ENCODE measurements around the gene TNNT3.

TNNT3 gene

GRCh38 chr11:1891831-1892115, 27.7 kb upstream of the TNNT3 start, which contains the start of gene PRR33:
Gene PRR33, minus strand, starts transcription at chr11:1891895. Its CDS starts 1,311 bp downstream, at chr11:1890584.
- Histone ChIP-seq H3K4me3 (ENCODE audit: low read length) (no peak within 1 kb of the TSS), H3K9ac (ENCODE audit: low read depth, low read length) (no peak within 1 kb of the TSS), H3K27ac (ENCODE audit: low read depth, low read length) (no peak within 1 kb of the TSS), H3K36me3 (ENCODE audit: insufficient read depth, low read length) (no peaks in the 10 kb centered on the region), H3K27me3 (ENCODE audit: insufficient read depth, low read length) (no peaks in the 10 kb centered on the region), H3K4me1 (ENCODE audit: insufficient read depth, low read length) (no peaks in the 10 kb centered on the region), H3K9me3 (ENCODE audit: insufficient read depth, low read depth, low read length) (no peaks in the 10 kb centered on the region)
- WGBS: 91% methylated on average over 4 of the region's 7 CpGs

- no peaks in the 10 kb centered on the region for H3K4me1 ChIP-seq (ENCODE audit: insufficient read depth, low read length)
- no peak overlapping the region for H3K4me3 ChIP-seq (ENCODE audit: low read length)
- H3K27me3 ChIP-seq (ENCODE audit: insufficient read depth, low read length): no peaks in the 10 kb centered on the region
- no peak overlapping the region for H3K27ac ChIP-seq (ENCODE audit: low read depth, low read length)
- H3K9me3 ChIP-seq (ENCODE audit: insufficient read depth, low read depth, low read length): no peaks in the 10 kb centered on the region
- no peak overlapping the region for H3K9ac ChIP-seq (ENCODE audit: low read depth, low read length)
- WGBS: 95% methylated on average over 7 of the region's 7 CpGs
- no peaks in the 10 kb centered on the region for H3K36me3 ChIP-seq (ENCODE audit: insufficient read depth, low read length)
These were observed 27.4 kb upstream of the TNNT3 start for GRCh38 chr11:1892116-1892515.

- Histone ChIP-seq H3K27me3 (ENCODE audit: insufficient read depth, low read length) (no peaks in the 10 kb centered on the region), H3K4me3 (ENCODE audit: low read length) (no peak overlapping the region), H3K27ac (ENCODE audit: low read depth, low read length) (no peak overlapping the region), H3K36me3 (ENCODE audit: insufficient read depth, low read length) (no peaks in the 10 kb centered on the region), H3K9me3 (ENCODE audit: insufficient read depth, low read depth, low read length) (no peaks in the 10 kb centered on the region), H3K9ac (ENCODE audit: low read depth, low read length) (no peak overlapping the region), H3K4me1 (ENCODE audit: insufficient read depth, low read length) (no peaks in the 10 kb centered on the region)
- WGBS: 79% methylated on average over 5 of the region's 5 CpGs
These were observed 26.9 kb upstream of the TNNT3 start for GRCh38 chr11:1892558-1892957.

GRCh38 chr11:1893581-1894359, 25.7 kb upstream of the TNNT3 start:
- Histone ChIP-seq H3K4me3 (ENCODE audit: low read length) (no peak overlapping the region), H3K9ac (ENCODE audit: low read depth, low read length) (no peak overlapping the region), H3K36me3 (ENCODE audit: insufficient read depth, low read length) (no peaks in the 10 kb centered on the region), H3K4me1 (ENCODE audit: insufficient read depth, low read length) (no peaks in the 10 kb centered on the region), H3K27me3 (ENCODE audit: insufficient read depth, low read length) (no peaks in the 10 kb centered on the region), H3K9me3 (ENCODE audit: insufficient read depth, low read depth, low read length) (no peaks in the 10 kb centered on the region), H3K27ac (ENCODE audit: low read depth, low read length) (no peak overlapping the region)
- 91% methylated on average over 5 of the region's 5 CpGs for WGBS

- Histone ChIP-seq H3K9me3 (ENCODE audit: insufficient read depth, low read depth, low read length) (no peaks in the 10 kb centered on the region), H3K36me3 (ENCODE audit: insufficient read depth, low read length) (no peaks in the 10 kb centered on the region), H3K4me1 (ENCODE audit: insufficient read depth, low read length) (no peaks in the 10 kb centered on the region), H3K27me3 (ENCODE audit: insufficient read depth, low read length) (no peaks in the 10 kb centered on the region), H3K9ac (ENCODE audit: low read depth, low read length) (no peak overlapping the region), H3K27ac (ENCODE audit: low read depth, low read length) (no peak overlapping the region), H3K4me3 (ENCODE audit: low read length) (no peak overlapping the region)
- WGBS: 94% methylated on average over 11 of the region's 11 CpGs
These were observed 24.7 kb upstream of the TNNT3 start for GRCh38 chr11:1894759-1895158.

GRCh38 chr11:1896468-1896867, 23.0 kb upstream of the TNNT3 start:
- peaks cover 3% of the 10 kb centered on the region; the same call in 1 of the 2 replicates for H3K4me1 ChIP-seq (ENCODE audit: insufficient read depth, low read length)
- no peak overlapping the region for H3K27ac ChIP-seq (ENCODE audit: low read depth, low read length)
- H3K4me3 ChIP-seq (ENCODE audit: low read length): no peak overlapping the region
- H3K9ac ChIP-seq (ENCODE audit: low read depth, low read length): no peak overlapping the region
- H3K36me3 ChIP-seq (ENCODE audit: insufficient read depth, low read length): no peaks in the 10 kb centered on the region
- no peaks in the 10 kb centered on the region for H3K9me3 ChIP-seq (ENCODE audit: insufficient read depth, low read depth, low read length)
- H3K27me3 ChIP-seq (ENCODE audit: insufficient read depth, low read length): no peaks in the 10 kb centered on the region
- 90% methylated on average over 6 of the region's 10 CpGs for WGBS

- no peak overlapping the region for H3K4me3 ChIP-seq (ENCODE audit: low read length)
- H3K27ac ChIP-seq (ENCODE audit: low read depth, low read length): no peak overlapping the region
- no peaks in the 10 kb centered on the region for H3K9me3 ChIP-seq (ENCODE audit: insufficient read depth, low read depth, low read length)
- H3K9ac ChIP-seq (ENCODE audit: low read depth, low read length): no peak overlapping the region
- H3K27me3 ChIP-seq (ENCODE audit: insufficient read depth, low read length): no peaks in the 10 kb centered on the region
- no peaks in the 10 kb centered on the region for H3K36me3 ChIP-seq (ENCODE audit: insufficient read depth, low read length)
- WGBS: 92% methylated on average over 12 of the region's 12 CpGs
- peaks cover 5% of the 10 kb centered on the region; the same call in 1 of the 2 replicates for H3K4me1 ChIP-seq (ENCODE audit: insufficient read depth, low read length)
These were observed 22.6 kb upstream of the TNNT3 start for GRCh38 chr11:1896923-1897322.

GRCh38 chr11:1899090-1899489, 20.4 kb upstream of the TNNT3 start:
- Histone ChIP-seq H3K27me3 (ENCODE audit: insufficient read depth, low read length) (no peaks in the 10 kb centered on the region), H3K4me3 (ENCODE audit: low read length) (no peak overlapping the region), H3K9me3 (ENCODE audit: insufficient read depth, low read depth, low read length) (no peaks in the 10 kb centered on the region), H3K27ac (ENCODE audit: low read depth, low read length) (no peak overlapping the region), H3K36me3 (ENCODE audit: insufficient read depth, low read length) (no peaks in the 10 kb centered on the region), H3K4me1 (ENCODE audit: insufficient read depth, low read length) (peaks cover 5% of the 10 kb centered on the region; the same call in 1 of the 2 replicates), H3K9ac (ENCODE audit: low read depth, low read length) (no peak overlapping the region)
- 90% methylated on average over 4 of the region's 4 CpGs for WGBS

GRCh38 chr11:1899686-1900085, 19.8 kb upstream of the TNNT3 start:
- no peaks in the 10 kb centered on the region for H3K27me3 ChIP-seq (ENCODE audit: insufficient read depth, low read length)
- WGBS: 97% methylated on average over 3 of the region's 5 CpGs
- no peaks in the 10 kb centered on the region for H3K36me3 ChIP-seq (ENCODE audit: insufficient read depth, low read length)
- no peak overlapping the region for H3K27ac ChIP-seq (ENCODE audit: low read depth, low read length)
- no peaks in the 10 kb centered on the region for H3K9me3 ChIP-seq (ENCODE audit: insufficient read depth, low read depth, low read length)
- H3K9ac ChIP-seq (ENCODE audit: low read depth, low read length): no peak overlapping the region
- peaks cover 5% of the 10 kb centered on the region; the same call in 1 of the 2 replicates for H3K4me1 ChIP-seq (ENCODE audit: insufficient read depth, low read length)
- no peak overlapping the region for H3K4me3 ChIP-seq (ENCODE audit: low read length)

- Histone ChIP-seq H3K36me3 (ENCODE audit: insufficient read depth, low read length) (no peaks in the 10 kb centered on the region), H3K4me1 (ENCODE audit: insufficient read depth, low read length) (peaks cover 19% of the 10 kb centered on the region), H3K27me3 (ENCODE audit: insufficient read depth, low read length) (no peaks in the 10 kb centered on the region), H3K27ac (ENCODE audit: low read depth, low read length) (no peak overlapping the region), H3K9ac (ENCODE audit: low read depth, low read length) (no peak overlapping the region), H3K9me3 (ENCODE audit: insufficient read depth, low read depth, low read length) (no peaks in the 10 kb centered on the region), H3K4me3 (ENCODE audit: low read length) (no peak overlapping the region)
- 75% methylated on average over 4 of the region's 5 CpGs for WGBS
These were observed 13.3 kb upstream of the TNNT3 start for GRCh38 chr11:1906181-1906580.

- H3K27ac ChIP-seq (ENCODE audit: low read depth, low read length): no peak overlapping the region
- H3K9ac ChIP-seq (ENCODE audit: low read depth, low read length): no peak overlapping the region
- H3K4me3 ChIP-seq (ENCODE audit: low read length): no peak overlapping the region
These were observed 12.7 kb upstream of the TNNT3 start for GRCh38 chr11:1906611-1907423.

More at GRCh38 chr11:1906611-1907423, 12.7 kb upstream of the TNNT3 start:
- H3K4me1 ChIP-seq (ENCODE audit: insufficient read depth, low read length): peaks cover 14% of the 10 kb centered on the region
- 71% methylated on average over 14 of the region's 14 CpGs for WGBS
- H3K36me3 ChIP-seq (ENCODE audit: insufficient read depth, low read length): no peaks in the 10 kb centered on the region
- no peaks in the 10 kb centered on the region for H3K9me3 ChIP-seq (ENCODE audit: insufficient read depth, low read depth, low read length)
- no peaks in the 10 kb centered on the region for H3K27me3 ChIP-seq (ENCODE audit: insufficient read depth, low read length)

Measured in HUES64 (cell line).